Gastroesophageal sphincter (tissue), 4 donors: Measurements from ENCODE around the gene MTRR. TPM values are rescaled to one million over a fixed set of nuclear protein-coding genes. Genes with fewer than 3 reads are reported as not detected.

Experiments used
- ATAC-seq: fragments of 150-250 bp; one replicate; pipeline ENCODE4 v1.9.1; 2016; ENCODE audit warnings: mild to moderate bottlenecking, moderate library complexity
- H3K27ac ChIP-seq, 4 donors: fragments of 200-600 bp; sonication (generic) in 3 of 4; 1 replicate in 3 of 4; 2 replicates in 1 of 4; pipeline ENCODE4 v1.5.1; 2016 to 2019
- H3K27me3 ChIP-seq: fragments of 200-600 bp; sonication (generic); one replicate; pipeline ENCODE4 v1.5.1; 2019
- H3K36me3 ChIP-seq, 2 donors: fragments of 200-600 bp; sonication (generic); one replicate each; pipeline ENCODE4 v1.5.1; 2019; ENCODE audit warnings: control low read depth in 1 of 2
- H3K4me1 ChIP-seq, 3 donors: fragments of 200-600 bp; sonication (generic); 1 replicate in 2 of 3; 2 replicates in 1 of 3; pipeline ENCODE4 v1.5.1; 2016 to 2019; ENCODE audit warnings: control low read depth in 2 of 3
- H3K4me3 ChIP-seq, 2 donors: fragments of 200-600 bp; sonication (generic); one replicate each; pipeline ENCODE4 v1.5.1; 2019; ENCODE audit warnings: mild to moderate bottlenecking in 1 of 2, moderate library complexity in 1 of 2
- H3K9me3 ChIP-seq, 3 donors: fragments of 200-600 bp; sonication (generic); one replicate each; pipeline ENCODE4 v1.5.1; 2017 to 2019; ENCODE audit warnings: control low read depth in 2 of 3
- EP300 ChIP-seq: sonication (generic); formaldehyde crosslinking; IDR thresholded peaks from one replicate; pipeline ENCODE4 v1.6.1; 2017; ENCODE audit warnings: antibody characterized with exemption, mild to moderate bottlenecking
- POLR2A ChIP-seq, 2 donors: fragments of 450-650 bp; IDR thresholded peaks; one replicate each; pipeline ENCODE4 v1.6.1; 2017; ENCODE audit warnings: antibody characterized with exemption in 2 of 2, mild to moderate bottlenecking in 2 of 2, moderate library complexity in 1 of 2
- POLR2AphosphoS5 ChIP-seq: sonication (generic); formaldehyde crosslinking; IDR thresholded peaks from one replicate; pipeline ENCODE4 v1.6.1; 2017; ENCODE audit warnings: antibody characterized with exemption
- WGBS, 2 donors: methylation state at CpG; one replicate each; pipeline ENCODE4 v1.1.5; 2018; ENCODE audit warnings: low coverage in 1 of 2; 5-methylcytosine and 5-hydroxymethylcytosine counted together
- total RNA-seq, 4 donors: library from RNA; depleted of rRNA; stranded (reverse); fragments of >200 nt; gene quantifications; one replicate each; pipeline ENCODE4 v1.1.0, GENCODE V29; 2016
- TF ChIP-seq, protein P1 (sequence below), 4 experiments: fragments of 200-600 bp in 2 of 4; fragments of 450-650 bp in 2 of 4; sonication (generic) in 1 of 4; IDR thresholded peaks; one replicate each; pipeline ENCODE4 v1.5.1; 2017 to 2019; ENCODE audit warnings: antibody characterized with exemption in 4 of 4, mild to moderate bottlenecking in 2 of 4, moderate library complexity in 2 of 4

The MTRR gene
- total RNA-seq, 4 donors from 2014 or later, result 29.3 to 44.0 (median 35.5) TPM

DNA sequence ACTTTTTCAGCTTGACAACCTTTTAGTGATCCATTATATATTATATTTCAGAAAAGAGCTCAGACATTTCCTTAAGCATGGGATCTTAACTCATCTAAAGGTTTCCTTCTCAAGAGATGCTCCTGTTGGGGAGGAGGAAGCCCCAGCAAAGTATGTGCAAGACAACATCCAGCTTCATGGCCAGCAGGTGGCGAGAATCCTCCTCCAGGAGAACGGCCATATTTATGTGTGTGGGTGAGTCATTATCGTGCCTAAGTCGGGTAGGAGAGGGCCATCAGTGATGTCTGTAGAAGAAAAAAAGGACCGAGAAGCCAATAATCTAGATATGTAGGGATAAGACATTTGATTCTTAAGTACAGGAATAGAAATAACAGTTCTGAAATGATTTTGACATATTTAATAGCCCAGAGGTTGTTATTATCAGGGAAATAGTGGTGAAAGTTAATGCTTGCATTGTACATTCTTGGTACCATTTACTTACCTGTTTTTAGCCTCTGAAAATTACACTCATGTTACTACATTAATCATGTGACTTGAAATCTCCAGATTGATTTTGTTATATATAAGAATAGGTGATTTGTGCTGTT, 28.2 kb downstream of the MTRR start:
- Histone ChIP-seq H3K36me3 (peaks cover 13 to 100% of the 10 kb centered on the region in 2 donors), H3K4me1 (no peaks in the 10 kb centered on the region), H3K27me3 (no peaks in the 10 kb centered on the region), H3K4me3 (no peak overlapping the region), H3K27ac (no peak overlapping the region), H3K9me3 (no peaks in the 10 kb centered on the region)
- ATAC-seq, result no peak
- 63 to 74% methylated on average over 3 to 5 of the region's 5 CpGs for WGBS, 2 donors
- no peak for TF ChIP-seq EP300
- no peak for TF ChIP-seq POLR2A (IDR thresholded peaks at IDR 0.05)
- no peak for TF ChIP-seq POLR2AphosphoS5
- TF ChIP-seq, protein P1, sequence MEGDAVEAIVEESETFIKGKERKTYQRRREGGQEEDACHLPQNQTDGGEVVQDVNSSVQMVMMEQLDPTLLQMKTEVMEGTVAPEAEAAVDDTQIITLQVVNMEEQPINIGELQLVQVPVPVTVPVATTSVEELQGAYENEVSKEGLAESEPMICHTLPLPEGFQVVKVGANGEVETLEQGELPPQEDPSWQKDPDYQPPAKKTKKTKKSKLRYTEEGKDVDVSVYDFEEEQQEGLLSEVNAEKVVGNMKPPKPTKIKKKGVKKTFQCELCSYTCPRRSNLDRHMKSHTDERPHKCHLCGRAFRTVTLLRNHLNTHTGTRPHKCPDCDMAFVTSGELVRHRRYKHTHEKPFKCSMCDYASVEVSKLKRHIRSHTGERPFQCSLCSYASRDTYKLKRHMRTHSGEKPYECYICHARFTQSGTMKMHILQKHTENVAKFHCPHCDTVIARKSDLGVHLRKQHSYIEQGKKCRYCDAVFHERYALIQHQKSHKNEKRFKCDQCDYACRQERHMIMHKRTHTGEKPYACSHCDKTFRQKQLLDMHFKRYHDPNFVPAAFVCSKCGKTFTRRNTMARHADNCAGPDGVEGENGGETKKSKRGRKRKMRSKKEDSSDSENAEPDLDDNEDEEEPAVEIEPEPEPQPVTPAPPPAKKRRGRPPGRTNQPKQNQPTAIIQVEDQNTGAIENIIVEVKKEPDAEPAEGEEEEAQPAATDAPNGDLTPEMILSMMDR (IDR thresholded peaks at IDR 0.05), result no peak

DNA sequence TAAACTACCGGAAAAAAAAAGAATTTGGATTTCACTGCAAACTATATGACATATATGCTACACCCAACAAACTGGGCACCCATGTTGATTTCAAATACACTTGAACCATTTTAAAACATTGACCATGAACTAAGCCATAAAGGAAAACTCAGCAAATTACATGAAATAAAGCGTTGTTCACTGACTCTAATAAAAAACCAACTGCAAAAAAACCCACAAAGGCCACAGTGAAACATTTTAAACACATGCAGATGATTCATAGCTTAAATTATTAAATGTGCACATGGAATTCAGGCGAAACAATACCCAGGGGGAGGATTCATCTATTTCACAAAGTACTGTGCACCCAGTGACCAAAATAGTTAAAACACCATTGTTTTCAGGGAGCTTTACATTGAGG, 33.3 kb downstream of the MTRR start:
- no peak for TF ChIP-seq POLR2A (IDR thresholded peaks at IDR 0.05)
- no peak for TF ChIP-seq POLR2AphosphoS5
- no peak for TF ChIP-seq EP300
- TF ChIP-seq, protein P1 (IDR thresholded peaks at IDR 0.05), result no peak
- H3K36me3 ChIP-seq, result peaks cover 4 to 89% of the 10 kb centered on the region in 2 donors
- H3K27ac ChIP-seq, result no peak overlapping the region
- H3K9me3 ChIP-seq, result peaks cover 0 to 3% (median 0%) of the 10 kb centered on the region in 3 donors
- 48 to 71% methylated on average over 3 of the region's 3 CpGs for WGBS, 2 donors
- H3K4me3 ChIP-seq, result no peak overlapping the region
- ATAC-seq, result no peak
- H3K27me3 ChIP-seq, result no peaks in the 10 kb centered on the region
- no peaks in the 10 kb centered on the region for H3K4me1 ChIP-seq

DNA sequence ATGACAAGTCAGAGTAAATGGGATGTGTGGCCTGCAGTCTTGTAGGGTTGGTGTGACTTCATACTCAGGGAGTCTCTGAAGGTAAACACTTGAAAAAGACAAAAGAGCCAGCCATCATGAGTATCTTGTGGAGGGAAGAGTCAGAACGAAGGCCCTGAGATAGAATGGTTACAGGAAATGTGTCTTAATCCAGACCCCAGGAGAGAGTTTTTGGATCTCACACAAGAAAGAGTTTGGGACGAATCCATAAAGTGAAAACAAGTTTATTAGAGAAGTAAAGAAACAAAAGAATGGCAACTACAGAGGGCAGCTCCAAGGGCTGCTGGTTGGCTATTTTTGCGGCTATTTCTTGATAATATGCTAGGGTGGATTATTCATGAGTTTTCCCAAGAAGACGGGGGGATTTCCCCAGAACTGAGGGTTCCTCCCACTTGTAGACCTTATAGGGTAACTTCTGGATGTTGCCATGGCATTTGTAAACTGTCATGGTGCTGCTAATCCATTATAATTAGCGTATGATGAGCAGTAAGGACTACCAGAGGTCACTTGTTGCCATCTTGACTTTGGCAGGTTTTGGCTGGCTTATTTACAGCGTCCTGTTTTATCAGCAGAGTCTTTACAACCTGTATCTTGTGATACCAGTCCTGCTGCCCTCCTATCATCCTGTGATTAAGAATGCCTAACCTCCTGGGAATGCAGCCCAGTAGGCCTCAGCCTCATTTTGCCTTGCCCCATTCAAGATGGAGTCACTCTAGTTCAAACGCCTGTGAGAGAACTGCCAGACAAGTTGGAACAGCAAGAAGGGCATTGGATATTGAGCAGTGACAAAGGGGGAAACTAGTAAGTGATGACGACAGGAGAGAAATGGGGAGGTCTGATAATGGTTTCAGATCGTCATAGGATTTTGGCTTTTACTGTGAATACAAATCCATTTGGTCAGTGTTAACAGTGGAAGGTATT, 34.0 kb downstream of the MTRR start:
- no peak for TF ChIP-seq POLR2A (IDR thresholded peaks at IDR 0.05)
- TF ChIP-seq, protein P1 (IDR thresholded peaks at IDR 0.05), result no peak
- no peak for TF ChIP-seq EP300
- no peak for TF ChIP-seq POLR2AphosphoS5
- H3K9me3 ChIP-seq, result peaks cover 0 to 10% (median 0%) of the 10 kb centered on the region in 3 donors
- no peaks in the 10 kb centered on the region for H3K4me1 ChIP-seq
- peaks cover 4 to 82% of the 10 kb centered on the region in 2 donors for H3K36me3 ChIP-seq
- no peak overlapping the region for H3K27ac ChIP-seq
- WGBS, 2 donors, result 72 to 77% methylated on average over 5 to 7 of the region's 9 CpGs
- no peak overlapping the region for H3K4me3 ChIP-seq
- no peaks in the 10 kb centered on the region for H3K27me3 ChIP-seq
- ATAC-seq, result no peak

DNA sequence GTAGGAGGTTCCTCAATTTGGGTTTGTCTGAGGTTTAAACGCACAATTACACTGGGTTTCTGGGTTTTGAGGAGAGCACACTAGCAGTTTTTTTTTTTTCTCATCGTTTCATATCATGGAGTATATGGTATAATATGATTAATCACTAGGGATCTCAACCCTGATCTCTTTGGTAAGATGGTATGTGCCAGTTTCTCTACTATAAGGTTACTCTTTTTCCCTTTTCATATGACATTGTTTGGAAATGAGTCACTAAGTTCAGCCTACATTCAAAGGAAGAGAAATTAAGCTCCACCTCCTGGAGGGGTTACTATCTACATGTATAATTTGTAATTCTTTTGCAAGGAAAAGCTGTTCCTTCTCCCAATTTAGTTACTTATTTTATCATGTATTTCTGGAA, 35.2 kb downstream of the MTRR start:
- Histone ChIP-seq H3K27me3 (no peaks in the 10 kb centered on the region), H3K4me3 (no peak overlapping the region), H3K36me3 (peaks cover 8 to 77% of the 10 kb centered on the region in 2 donors), H3K4me1 (no peaks in the 10 kb centered on the region), H3K9me3 (peaks cover 0 to 22% (median 0%) of the 10 kb centered on the region in 3 donors), H3K27ac (no peak overlapping the region)
- TF ChIP-seq, protein P1 (IDR thresholded peaks at IDR 0.05), result no peak
- TF ChIP-seq EP300 (no peak), POLR2A (IDR thresholded peaks at IDR 0.05) (no peak), POLR2AphosphoS5 (no peak)
- ATAC-seq, result no peak
- 57 to 100% methylated on average over 2 of the region's 2 CpGs for WGBS, 2 donors
